Ishikawa (cell line): ENCODE measurements around the gene TOR3A.

Experiments
- CEBPB ChIP-seq: IDR thresholded peaks from 2 replicates; pipeline ENCODE4 v1.6.1; 2012
- CREB1 ChIP-seq: IDR thresholded peaks from 2 replicates; pipeline ENCODE4 v1.6.1; 2012; ENCODE audit warnings: low read depth
- EGR1 ChIP-seq: IDR thresholded peaks from 2 replicates; pipeline ENCODE4 v1.6.1; 2012
- EP300 ChIP-seq: IDR thresholded peaks from 2 replicates; pipeline ENCODE4 v1.6.1; 2012; ENCODE audit warnings: borderline replicate concordance
- FOXM1 ChIP-seq: IDR thresholded peaks from 2 replicates; pipeline ENCODE4 v1.6.1; 2012; ENCODE audit warnings: low read depth, borderline replicate concordance
- NFIC ChIP-seq: IDR thresholded peaks from 2 replicates; pipeline ENCODE4 v1.6.1; 2012
- RAD21 ChIP-seq: IDR thresholded peaks from 2 replicates; pipeline ENCODE4 v1.6.1; 2012; ENCODE audit warnings: low read depth
- TAF1 ChIP-seq: IDR thresholded peaks from 2 replicates; pipeline ENCODE4 v1.6.1; 2012; ENCODE audit warnings: low read depth, mild to moderate bottlenecking
- TCF12 ChIP-seq: IDR thresholded peaks from 2 replicates; pipeline ENCODE4 v1.6.1; 2012; ENCODE audit warnings: low read depth
- TEAD4 ChIP-seq: IDR thresholded peaks from 2 replicates; pipeline ENCODE4 v1.6.1; 2012
- YY1 ChIP-seq: IDR thresholded peaks from 2 replicates; pipeline ENCODE4 v1.6.1; 2012; ENCODE audit warnings: low read depth
- ZBTB7A ChIP-seq: IDR thresholded peaks from 2 replicates; pipeline ENCODE4 v1.6.1; 2012; ENCODE audit warnings: low read depth
- TF ChIP-seq, protein P1 (sequence below): IDR thresholded peaks from 2 replicates; pipeline ENCODE4 v1.6.1; 2012; ENCODE audit warnings: low read depth, mild to moderate bottlenecking
- TF ChIP-seq, protein P2 (sequence below): IDR thresholded peaks from 2 replicates; pipeline ENCODE4 v1.6.1; 2012
- TF ChIP-seq, protein P3 (sequence below): IDR thresholded peaks from 2 replicates; pipeline ENCODE4 v1.6.1; 2012

The TOR3A gene

DNA sequence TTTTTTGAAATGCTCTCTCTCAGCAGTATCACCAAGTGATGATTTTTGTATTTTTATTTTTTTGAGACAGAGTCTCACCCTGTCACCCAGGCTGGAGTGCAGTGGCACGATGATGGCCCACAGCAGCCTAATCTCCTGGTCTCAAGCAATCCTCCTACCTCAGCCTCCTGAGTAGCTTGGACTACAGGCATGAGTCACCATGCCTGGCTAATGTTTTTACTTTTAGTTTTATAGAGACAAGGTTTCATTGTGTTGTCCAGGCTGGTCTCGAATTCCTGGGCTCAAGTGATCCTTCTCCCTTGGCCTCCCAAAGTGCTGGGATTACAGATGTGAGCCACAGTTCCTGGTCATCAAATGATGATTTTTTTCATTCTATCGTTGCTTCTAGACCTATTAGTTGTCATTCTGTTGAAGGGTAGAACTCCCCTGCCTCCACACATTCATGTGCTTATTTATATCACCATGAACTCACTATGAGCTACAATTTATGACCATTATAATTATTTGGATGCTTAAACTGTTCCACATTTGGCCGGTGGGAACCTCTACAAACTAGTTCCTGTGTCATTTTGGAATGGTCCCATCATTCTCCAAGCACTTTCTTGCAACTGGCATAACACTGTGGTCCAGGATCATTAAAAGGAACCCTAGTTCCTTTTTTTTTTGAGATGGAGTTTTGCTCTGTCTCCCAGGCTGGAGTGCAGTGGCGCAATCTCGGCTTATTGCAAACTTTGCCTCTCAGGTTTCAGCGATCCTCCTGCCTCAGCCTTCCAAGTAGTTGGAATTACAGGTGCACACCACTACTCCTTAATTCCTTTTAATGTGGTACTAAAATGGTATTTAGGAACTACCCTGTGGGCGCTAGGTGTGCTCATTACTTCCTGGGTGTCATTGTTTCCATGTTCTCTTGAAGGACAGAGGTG lies 20.2 kb upstream of the TOR3A start:
- TF ChIP-seq RAD21 (no peak), ZBTB7A (no peak), CEBPB (0 out of 2 replicates have a peak, but pooled peaks have one; percentile 17), FOXM1 (no peak), TCF12 (no peak)
- TF ChIP-seq, protein P1, sequence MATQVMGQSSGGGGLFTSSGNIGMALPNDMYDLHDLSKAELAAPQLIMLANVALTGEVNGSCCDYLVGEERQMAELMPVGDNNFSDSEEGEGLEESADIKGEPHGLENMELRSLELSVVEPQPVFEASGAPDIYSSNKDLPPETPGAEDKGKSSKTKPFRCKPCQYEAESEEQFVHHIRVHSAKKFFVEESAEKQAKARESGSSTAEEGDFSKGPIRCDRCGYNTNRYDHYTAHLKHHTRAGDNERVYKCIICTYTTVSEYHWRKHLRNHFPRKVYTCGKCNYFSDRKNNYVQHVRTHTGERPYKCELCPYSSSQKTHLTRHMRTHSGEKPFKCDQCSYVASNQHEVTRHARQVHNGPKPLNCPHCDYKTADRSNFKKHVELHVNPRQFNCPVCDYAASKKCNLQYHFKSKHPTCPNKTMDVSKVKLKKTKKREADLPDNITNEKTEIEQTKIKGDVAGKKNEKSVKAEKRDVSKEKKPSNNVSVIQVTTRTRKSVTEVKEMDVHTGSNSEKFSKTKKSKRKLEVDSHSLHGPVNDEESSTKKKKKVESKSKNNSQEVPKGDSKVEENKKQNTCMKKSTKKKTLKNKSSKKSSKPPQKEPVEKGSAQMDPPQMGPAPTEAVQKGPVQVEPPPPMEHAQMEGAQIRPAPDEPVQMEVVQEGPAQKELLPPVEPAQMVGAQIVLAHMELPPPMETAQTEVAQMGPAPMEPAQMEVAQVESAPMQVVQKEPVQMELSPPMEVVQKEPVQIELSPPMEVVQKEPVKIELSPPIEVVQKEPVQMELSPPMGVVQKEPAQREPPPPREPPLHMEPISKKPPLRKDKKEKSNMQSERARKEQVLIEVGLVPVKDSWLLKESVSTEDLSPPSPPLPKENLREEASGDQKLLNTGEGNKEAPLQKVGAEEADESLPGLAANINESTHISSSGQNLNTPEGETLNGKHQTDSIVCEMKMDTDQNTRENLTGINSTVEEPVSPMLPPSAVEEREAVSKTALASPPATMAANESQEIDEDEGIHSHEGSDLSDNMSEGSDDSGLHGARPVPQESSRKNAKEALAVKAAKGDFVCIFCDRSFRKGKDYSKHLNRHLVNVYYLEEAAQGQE, result no peak

DNA sequence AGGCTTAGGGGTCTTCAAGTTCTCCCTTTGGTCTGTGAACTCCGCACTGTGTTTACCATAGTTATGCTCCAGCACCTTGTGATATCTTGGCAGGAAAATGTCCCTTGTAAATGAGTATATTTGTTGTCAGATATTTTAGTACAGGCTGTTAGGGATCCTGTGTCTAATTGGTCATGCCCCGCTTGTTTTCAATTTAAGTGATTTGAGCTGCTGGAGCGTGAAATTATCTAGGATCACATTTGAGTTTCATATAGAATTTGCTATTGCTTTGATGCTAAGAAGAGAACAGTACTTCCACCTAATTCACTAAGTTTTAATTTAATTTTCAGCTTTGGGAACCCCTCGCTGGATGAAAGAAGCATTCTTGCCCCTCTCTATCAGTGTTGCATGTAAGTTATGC lies 15.4 kb upstream of the TOR3A start:
- TF ChIP-seq NFIC, result no peak

DNA sequence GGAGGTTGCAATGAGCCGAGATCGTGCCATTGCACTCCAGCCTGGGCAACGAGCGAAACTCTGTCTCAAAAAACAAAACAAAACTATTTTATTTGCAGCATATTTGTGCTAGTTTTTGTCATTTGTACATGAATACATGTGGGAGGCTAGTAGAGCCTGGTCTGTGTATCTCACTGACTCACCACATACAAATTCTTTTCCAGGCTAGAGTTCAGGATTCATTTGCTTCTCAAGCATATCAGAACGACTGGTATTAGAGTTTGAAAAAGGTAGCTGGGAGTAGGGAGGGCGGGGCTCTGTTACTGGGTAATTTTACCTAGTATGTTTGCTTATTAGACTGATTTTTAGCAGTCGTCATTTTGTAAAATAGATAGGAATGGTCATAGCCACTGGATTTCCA lies 4.5 kb upstream of the TOR3A start:
- TF ChIP-seq EP300, result no peak
- no peak for TF ChIP-seq RAD21
- TF ChIP-seq, protein P2, sequence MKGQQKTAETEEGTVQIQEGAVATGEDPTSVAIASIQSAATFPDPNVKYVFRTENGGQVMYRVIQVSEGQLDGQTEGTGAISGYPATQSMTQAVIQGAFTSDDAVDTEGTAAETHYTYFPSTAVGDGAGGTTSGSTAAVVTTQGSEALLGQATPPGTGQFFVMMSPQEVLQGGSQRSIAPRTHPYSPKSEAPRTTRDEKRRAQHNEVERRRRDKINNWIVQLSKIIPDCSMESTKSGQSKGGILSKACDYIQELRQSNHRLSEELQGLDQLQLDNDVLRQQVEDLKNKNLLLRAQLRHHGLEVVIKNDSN, result no peak
- no peak for TF ChIP-seq TAF1
- no peak for TF ChIP-seq CREB1
- TF ChIP-seq TEAD4, result no peak
- no peak for TF ChIP-seq CEBPB
- no peak for TF ChIP-seq EGR1
- TF ChIP-seq TCF12, result no peak
- no peak for TF ChIP-seq FOXM1
- TF ChIP-seq YY1, result no peak
- TF ChIP-seq, protein P1, result no peak
- TF ChIP-seq, protein P3, sequence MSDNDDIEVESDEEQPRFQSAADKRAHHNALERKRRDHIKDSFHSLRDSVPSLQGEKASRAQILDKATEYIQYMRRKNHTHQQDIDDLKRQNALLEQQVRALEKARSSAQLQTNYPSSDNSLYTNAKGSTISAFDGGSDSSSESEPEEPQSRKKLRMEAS, result no peak
- no peak for TF ChIP-seq ZBTB7A

DNA sequence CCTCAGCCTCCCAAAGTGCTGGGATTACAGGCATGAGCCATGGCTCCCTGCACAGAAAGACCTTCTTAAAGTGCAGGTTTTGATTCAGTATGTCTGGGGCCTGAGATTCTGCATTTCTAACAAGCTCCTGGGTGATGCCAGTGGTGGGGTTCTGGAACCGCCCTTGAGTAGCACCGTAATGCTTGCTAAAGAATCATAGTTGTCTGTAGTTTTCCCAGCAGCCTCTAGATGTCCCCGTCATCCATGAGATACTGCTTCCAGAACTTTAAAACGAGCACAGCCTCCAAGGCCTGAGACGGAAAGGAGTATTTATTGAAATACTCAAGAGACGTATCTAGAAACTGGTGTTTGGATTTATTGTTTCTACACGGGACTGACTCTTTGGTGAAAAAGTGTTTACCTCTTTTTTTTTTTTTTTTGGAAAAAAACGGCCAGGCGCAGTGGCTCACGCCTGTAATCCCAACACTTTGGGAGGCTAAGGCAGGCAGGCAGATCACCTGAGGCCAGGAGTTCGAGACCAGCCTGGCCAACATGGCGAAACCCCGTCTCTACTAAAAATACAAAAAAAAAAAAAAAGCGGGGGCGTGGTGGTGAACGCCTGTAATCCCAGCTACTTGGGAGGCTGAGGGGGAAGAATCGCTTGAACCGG lies 2.6 kb upstream of the TOR3A start:
- TF ChIP-seq, protein P3, result no peak
- TF ChIP-seq TCF12, result no peak
- no peak for TF ChIP-seq TEAD4
- no peak for TF ChIP-seq FOXM1
- TF ChIP-seq RAD21, result peak; percentile 75
- TF ChIP-seq ZBTB7A, result no peak
- no peak for TF ChIP-seq EGR1

DNA sequence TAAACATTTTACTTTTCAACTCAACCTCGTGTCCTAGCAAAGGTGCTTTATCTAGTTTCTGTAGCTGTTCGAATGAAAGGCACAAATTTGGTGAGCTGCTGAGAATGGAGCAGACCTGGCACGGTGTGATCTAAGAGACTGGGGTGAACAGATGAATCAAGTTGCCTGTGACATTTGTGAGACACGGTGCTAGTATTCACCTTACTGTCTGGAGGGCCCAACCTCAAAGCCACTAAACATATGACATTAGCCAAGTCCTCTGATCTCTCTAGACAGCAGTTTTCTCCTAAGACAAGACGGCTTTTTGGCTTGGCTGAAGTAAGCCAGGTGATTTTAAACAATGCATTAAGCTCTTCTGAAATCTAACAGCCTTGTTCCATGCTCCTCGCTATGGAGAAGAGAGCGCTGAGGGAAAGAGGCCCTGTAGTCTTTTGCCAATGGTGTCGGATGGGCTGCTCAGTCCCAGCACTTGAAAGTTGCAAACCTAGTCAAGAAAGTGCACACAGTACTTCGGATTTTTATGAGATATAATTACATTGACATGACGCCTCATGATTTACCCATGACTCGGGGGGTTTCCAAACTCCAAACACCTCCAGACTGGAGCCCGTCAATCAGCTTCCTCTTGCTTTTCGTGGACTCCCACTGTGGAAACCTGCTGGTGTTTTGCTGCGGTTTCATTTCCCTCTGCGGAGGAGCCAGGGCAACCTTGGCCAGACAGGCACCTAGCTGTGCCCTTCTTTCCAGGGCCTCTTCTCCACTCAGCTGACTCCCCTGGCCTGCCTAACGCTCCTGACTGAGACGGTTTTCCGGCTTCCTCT lies 794 bp upstream of the TOR3A start:
- TF ChIP-seq CEBPB (no peak), TAF1 (no peak), NFIC (no peak), EP300 (no peak), RAD21 (no peak), EGR1 (no peak), TEAD4 (no peak)
- TF ChIP-seq, protein P1, result no peak
